Fibroblast of lung (primary cell): Measurements from ENCODE around the gene SDSL.

ENCODE experiments used
- CTCF ChIP-seq, 2 donors: IDR thresholded peaks in 1 of 2; conservative IDR thresholded peaks in 1 of 2; 1 replicate in 1 of 2; 2 replicates in 1 of 2; pipeline ENCODE4 v1.5.1; 2011 to 2012; ENCODE audit warnings: low read length in 2 of 2, control low read depth in 1 of 2, inconsistent platforms in 1 of 2, low read depth in 1 of 2, mild to moderate bottlenecking in 1 of 2
- EZH2 ChIP-seq: IDR thresholded peaks from 2 replicates; pipeline ENCODE4 v1.5.1; 2012; ENCODE audit warnings: low read length, control low read depth, mild to moderate bottlenecking; ENCODE audit errors: missing control alignments

GRCh38 chr12:113438523-113439300 lies 16.5 kb downstream of the SDSL start:
- TF ChIP-seq CTCF (conservative IDR thresholded peaks at IDR 0.05 in 1 of 2, IDR thresholded peaks at IDR 0.05 in 1 of 2; ENCODE audit: low read depth in 1 of 2, low read length in 2 of 2) (no peak), EZH2 (no peak)
